HuH-7 (cell line): Measurements from ENCODE around the gene CUBN.

ENCODE experiments used
- DNase-seq: peaks from one replicate; pipeline ENCODE4 v3.0.0; 2011; ENCODE audit warnings: low spot score

The CUBN gene

DNA sequence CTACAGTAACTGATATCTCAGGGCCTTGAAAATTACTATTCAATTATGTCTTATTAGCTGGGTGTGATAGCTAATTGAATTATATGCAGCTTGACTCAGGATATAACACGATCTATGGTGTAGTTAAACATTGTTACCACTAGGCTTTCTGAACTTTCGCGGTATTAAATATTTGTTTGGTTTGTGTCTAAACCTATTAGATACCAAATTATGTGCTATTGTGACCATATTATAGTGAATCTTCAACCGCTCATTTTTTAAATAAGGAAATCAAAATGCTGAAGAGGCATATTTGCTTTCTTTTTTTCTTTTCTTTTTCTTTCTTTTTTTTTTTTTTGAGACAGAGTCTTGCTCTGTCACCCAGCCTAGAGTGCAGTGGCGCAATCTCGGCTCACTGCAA, 213.1 kb downstream of the CUBN start:
- no peak for DNase-seq

DNA sequence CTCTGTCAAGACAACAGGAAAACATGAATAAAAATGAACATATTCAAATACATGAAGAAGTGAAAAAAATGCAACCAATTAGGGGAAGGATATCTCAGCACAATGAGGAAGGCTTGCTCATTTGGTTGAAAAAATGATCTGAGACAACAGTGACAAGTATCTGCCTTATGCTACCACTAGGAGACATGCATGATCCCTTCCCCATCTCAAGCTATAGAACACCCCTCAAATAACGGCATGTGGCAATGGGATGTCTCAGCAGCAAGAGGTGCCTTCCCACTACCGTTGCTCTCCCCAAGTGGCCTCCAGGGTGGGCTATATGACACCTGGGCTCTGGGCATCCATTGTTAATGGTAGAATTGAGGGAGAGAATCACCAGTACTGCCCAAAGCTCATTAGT, 214.3 kb downstream of the CUBN start:
- DNase-seq = no peak

DNA sequence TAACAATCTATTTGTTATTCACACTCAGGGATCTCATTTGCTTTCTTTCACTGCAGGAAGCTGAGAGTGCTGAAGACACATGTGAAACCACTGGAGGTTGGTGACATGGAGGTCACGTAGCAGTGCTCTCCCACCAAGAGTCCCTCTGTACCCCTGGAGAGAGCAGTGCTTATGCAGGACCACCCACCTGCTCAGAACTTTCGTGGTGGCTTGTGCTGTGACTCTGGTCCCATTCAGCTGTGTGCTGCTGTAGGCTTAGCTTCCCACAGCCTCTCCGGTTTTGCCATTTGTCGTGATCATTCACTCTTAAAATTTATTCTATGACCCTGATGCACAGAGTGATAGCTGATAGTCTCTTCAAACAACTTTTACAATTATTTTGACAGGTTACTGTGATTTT, 216.3 kb downstream of the CUBN start:
- no peak for DNase-seq

DNA sequence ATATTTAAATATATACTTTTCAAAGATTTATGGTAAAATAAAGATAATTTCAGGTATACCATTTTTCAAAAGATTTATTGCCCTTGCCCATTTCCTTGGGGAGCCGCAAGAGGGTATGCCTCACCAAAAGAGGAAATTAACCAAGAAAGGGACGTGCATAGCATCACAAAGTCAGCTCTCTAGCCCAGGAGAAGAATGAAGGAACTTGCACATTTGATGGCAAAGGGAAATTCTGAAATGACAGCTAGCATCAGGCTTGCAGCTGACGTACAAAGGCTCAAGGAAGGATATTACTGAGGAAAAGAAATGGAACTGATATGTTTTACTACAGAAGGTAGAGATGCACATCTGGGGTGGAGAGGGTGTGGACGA, 218.8 kb downstream of the CUBN start:
- DNase-seq = no peak

DNA sequence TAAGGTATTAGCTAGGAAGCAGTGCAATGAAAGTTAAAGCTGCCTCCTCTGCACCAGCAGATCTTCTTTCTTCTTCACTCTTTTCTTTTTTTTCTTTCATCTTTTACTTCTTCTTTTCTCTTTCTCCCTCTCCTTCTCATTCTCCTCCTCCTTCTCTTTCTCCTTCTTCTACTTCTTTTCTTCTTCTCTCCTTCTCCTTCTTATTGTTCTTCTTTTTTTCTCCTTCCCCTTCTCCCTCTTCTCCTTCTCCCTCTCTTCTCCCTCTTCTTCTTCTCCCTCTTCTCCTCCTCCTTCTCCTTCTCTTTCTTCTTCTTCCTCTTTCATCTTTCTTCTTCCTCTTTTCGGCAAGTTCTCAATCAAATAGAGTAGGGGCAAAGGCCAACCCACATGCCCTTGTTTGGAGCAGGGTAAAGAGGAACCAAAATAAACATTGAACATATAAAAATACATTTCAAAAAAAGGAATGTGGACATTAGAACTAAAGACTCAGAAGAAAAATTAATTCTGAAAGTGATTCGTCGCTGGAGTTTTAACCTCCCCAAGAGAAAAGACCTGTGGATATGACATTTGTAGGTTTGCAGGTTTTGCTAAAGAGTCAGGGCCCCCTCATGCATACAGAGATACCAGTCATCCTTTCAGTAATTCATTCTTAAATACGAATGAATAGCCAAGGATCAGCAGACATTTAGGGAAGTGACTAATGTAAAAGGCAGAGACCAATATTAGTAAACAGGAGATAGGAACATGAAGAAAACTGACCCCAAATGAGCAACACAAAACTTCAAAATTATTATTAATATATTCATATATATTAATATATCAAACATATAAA, 219.4 kb downstream of the CUBN start:
- no peak for DNase-seq

DNA sequence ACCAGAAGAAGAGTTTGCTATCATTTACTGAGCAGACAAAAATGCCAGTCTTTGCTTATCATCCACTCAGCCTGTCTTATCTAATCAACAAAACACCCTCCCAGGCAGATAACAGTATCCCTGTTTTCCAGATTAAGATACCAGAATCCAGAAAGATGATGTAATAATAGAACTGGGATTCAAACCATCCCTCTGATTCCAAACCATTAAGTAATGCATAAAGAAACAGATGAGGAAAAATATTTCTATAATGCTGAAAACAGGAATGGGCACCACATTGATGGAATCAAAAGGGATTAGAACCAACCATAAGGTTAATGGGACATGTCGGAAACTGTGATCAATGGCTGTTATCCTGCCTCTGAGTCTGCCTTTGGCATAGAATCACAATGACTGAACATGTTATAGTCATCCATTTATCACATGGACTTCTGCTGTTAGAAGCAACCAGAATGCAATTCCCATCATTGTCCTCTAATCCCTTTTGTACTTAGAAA, 220.3 kb downstream of the CUBN start:
- no peak for DNase-seq

DNA sequence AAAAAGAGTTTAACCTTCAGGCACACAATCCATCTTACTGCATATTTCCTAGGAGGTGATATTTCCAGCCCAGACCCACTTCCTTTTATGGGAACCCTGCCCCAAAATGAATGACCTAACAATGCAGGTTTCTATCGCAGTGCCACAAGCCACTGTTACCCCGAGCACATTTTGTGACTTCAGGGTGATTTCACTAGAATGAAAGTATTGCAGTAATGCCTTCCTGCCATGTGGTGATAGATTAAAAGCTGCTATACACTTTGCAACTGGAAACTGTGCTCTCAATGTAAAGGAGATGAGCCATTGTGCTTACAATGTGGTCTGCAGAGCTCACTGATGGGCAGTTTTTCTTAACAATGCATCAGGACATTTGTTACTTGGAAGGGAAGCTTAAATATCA, 221.9 kb downstream of the CUBN start:
- no peak for DNase-seq

DNA sequence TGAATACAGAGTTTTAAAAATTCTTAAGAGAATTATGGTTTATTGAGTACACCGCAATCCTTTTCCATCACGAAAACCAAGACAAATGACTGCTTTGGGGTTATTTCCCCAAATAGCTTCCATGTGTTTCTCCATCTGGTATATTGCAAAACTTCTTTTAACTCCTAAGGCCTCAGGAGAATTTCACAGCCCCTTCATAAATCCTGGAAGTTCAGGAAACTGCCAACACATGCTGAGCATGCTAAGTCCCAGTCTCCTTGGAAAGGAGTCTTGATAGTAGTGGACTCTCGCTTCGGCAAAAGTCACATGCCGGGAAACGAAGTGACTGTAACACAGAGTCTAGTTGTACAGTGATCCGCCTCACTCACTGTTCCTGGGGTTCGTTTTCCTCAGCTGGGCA, 224.3 kb downstream of the CUBN start:
- DNase-seq = no peak

DNA sequence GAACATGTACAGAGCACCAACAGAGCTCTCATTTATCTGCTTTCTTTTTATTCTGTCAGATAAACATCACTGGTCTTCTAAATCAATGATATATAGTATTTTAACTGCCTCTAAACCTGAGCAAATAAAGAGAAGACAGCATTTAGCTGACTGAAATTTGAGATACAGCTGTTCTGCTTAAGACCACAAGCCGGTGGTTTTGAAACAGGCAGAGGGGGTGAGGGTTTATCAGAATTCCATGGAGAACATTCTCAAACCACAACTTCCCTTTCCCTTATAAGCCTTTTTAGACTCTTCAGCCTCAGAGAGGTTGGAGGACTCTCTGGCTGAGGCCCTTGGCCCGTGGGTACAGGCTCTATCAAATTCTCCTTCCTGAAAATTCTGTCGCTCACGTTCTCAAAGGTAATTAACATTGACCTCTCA, 225.0 kb downstream of the CUBN start:
- no peak for DNase-seq

DNA sequence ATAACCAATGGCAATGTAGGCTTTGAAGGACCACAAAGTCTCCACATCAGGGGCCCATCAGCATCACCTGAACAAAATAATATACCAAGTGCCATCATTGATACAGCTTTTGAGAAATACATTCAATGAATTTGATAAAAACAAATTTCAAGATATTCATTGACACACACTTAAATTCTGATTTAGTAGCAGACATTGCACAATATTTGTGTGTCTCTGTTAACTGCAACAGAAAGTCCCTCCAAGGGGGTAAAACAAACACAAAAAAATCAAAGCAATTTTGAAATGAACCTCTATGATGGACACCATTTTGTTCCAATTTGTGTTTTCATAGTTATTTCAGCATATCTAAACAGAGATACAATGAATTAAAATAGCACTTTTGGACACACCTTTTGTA, 225.6 kb downstream of the CUBN start:
- DNase-seq = no peak

DNA sequence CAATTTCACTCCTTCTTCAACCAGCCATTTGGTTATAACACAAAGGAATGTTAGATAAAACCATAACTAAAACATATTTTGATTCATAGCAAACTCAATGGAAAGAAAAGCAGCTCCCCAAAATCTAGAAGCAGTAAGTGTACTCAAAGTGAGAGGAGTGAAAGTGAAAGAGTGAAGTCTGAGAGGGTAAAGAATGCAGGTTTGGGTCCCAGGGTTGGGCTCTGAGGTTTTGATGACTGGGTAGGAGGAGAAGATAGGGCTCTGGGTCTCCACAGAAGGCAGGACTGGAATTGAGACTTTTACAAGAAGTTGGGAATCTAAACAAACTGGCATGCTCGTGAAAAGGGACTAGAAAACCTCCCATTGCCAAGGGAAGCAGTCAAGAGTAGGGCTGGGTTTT, 227.0 kb downstream of the CUBN start:
- no peak for DNase-seq

DNA sequence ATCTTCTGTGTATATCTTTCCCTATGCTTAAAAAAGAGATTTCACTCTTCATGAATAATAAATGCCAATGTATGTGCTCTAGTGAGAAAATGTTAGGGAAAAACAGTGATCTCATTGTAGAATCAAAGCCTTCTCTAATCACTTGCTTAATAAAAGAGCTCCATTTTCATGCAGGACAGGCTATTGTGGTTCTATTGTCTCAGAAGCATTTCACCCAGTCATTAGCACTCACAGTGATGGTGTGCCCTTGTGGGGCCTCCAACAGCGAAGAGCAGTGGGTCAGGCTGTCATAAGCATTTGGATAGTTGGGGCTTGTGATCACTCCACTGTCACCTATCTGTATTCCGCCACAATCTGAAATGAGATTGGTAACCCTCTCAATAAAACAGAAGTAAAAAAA, 228.5 kb downstream of the CUBN start:
- no peak for DNase-seq

DNA sequence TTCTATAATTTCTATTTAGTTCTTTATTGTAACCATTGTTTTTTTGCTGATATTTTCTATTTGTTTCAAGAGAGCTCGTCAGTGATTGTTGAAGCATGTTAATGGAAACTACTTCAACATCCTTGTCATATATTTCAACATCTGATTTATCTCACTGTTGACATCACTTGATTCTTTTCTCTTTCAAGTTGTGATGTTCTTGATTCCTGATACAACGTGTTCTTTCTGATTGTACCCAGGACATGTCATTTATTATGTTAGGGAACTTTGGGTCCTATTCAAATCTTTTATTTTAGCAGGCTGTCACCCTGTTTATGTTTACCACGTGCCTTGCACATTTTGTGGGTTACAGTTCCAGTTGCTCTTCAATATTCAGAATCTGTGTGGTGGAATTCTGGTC, 232.6 kb downstream of the CUBN start:
- no peak for DNase-seq

DNA sequence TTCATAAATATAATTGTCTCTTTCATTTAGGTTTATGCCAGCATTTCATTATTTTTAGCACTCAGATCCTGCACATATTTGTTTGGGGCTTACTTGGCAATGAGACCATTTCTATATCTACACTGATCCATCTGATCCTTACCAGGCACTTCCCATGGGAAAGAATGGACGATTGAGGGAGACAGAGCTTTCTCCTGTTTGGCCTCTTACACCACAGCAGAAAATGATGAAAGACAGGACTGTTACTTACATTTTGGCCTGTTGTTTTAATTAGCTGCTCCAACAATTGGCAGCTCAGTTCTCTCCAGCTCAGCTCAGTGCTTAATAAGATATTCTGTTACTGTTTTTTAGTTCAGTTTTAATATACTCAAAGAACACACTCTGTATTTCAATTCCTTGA, 234.8 kb downstream of the CUBN start:
- DNase-seq = no peak

DNA sequence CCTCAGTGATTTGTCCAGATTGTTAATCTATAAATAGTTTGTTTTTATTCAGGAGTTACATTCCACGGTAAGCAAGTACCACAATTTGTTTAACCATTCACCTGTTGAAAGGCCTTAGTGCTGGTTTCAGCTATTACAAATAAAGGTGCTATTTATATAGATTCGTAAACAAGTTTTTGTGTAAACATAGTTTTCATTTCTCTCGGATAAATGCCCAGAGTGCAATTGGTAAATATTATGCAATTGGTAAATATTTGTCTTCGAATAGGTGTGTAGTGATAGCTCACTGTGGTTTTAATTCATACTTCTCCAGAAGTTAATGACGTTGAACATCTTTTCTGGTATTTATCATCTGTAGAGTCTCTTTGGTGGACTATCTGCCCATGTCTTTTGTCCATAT, 235.9 kb downstream of the CUBN start:
- no peak for DNase-seq

DNA sequence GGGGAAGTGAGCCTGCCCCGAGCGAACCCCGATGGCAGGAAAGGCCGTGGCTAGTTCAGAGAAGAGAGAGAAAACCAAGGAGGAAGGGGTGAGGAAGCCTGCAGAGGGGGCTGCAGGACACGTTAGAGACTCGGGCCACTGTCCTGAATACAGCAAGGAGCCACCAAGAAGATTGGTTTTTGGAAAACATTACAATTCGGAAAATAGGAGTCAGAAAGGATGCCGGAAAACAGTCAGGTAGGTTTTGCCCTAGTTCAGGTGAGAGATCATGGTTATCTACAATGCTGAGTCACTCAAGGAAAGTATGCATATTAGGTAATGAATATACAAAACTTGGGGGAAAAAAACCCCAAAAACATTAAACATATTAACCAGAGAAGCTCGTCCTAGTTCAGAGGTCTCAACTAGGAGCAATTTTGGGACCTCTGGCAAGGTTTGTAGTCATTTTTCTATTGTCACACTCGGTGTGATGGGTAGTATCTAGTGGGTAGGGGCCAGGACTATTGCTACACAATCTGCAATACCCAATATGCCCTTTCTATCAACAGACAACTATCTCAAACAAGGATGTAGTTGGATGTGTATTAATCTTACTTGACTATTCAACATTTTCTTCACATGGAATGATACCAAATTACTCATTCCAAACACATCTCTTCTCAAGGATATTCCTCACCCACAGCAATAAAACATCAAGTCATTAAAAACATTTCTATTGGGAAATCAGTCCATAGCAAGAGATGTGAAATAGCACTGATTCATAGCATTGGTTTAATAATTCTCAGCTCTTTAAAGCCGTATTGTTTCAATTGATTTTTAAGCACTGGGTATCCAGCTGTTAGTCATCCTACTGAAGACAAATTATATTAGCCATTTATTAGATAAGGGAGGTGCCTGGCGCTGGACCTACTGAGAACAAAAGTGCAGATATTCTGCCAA, 238.0 kb downstream of the CUBN start:
- no peak for DNase-seq

DNA sequence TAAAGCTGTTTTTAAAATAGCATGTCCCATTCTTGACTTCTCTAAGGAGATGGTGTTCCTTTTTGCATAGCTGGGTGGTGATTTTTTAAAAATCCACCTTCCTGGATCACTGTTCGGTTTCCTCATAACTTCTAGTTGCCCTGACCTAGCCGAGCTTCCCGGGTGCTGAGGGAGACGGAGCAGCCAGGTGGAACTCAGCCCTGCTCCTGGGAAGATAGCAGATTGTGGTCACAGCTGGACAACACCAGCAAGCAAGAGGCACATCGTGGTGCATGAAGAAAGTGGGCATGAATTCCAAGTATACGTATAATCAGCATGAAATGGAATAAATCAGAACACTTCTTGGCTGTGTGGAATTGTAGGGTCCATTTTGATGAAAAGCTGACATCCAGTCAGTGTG, 238.9 kb downstream of the CUBN start:
- DNase-seq = no peak

DNA sequence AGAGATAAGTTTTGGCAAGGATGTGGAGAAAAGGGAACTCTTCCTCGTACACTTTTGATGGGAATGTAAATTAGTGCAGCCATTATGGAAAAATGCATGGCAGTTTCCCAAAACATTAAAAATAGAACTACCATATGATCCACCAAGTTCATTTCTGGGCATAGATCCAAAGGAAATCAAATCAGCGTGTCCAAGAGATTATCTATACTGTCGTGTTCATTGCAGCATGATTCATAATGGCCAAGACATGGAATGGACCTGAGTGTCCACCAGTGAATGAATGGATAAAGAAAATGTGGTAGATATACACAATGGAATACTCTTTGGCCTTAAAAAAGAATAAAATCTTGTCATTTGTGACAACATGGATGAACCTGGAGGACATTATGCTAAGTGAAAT, 242.0 kb downstream of the CUBN start:
- DNase-seq = no peak

DNA sequence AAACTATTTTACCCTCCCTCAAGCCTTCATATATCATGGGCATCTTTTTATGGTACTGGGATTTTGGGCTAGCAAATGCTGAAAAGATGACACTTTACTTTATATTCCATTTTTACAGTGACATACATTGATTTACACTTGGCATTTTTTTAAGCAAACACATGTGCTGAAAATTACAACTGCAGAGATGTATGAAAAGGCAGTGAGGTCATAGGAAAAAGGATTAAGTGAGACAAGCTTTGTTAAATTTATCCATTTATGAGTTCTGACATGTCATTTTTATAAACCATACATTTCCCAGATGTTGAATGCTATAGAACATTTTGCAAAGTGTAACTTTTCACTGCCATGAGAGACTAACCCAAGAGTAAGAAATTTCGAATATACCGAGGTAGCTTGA, 243.6 kb downstream of the CUBN start:
- no peak for DNase-seq

DNA sequence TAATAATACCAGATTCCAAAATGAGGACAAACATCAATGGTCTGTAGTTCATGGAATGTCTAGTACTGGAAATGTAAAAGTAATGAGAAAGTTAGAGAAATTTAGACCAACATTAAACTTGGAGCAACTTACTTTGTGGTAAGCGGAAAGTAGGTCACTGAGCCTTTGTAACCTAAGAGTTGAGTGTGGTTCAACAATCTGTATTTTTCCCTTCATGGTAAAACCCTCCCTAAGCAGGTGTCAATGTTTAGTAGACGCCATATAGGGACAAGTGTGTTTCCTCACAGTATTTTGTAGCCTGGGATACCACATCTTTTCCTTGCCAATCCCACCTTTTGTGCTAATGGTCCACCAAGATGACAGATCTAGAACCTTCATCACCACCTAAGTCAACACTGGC, 245.1 kb downstream of the CUBN start:
- no peak for DNase-seq

DNA sequence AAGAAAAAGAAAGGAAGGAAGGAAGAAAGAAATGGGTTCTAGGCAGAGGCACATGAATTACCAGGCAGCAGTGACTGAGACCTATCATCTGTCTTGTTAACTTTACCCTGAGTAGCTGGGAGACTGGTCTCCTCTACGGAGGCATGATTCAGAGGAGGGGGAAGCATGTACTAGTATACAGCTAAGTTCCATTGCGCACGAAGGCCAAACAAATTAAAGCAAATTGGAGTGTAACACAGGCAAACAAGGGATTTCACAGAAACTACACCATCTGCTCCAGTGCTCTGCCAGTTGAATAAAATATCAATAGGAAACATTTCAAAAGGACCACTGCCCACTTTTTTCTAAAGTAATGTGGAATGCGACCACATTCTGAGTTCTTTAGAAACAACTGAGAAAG, 246.5 kb downstream of the CUBN start:
- DNase-seq = no peak

DNA sequence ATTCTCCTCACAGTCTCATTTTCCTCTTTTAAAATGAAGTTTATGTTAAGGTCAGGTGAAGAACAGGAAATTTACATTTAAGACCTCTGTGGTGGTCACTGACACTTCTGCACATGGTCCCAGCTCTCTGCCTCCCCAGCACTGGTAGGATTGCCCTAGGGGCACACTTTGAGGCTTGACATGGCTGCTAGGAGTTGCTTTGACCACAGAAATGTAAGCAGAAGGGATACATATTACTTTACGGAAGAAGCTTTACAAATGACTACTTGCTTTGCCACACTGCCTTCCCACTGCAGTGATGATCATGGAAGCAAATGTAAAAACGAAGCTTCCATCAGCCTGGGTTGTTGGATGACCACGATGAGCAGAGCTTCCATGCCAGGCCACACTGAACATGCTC, 259.3 kb downstream of the CUBN start:
- no peak for DNase-seq

DNA sequence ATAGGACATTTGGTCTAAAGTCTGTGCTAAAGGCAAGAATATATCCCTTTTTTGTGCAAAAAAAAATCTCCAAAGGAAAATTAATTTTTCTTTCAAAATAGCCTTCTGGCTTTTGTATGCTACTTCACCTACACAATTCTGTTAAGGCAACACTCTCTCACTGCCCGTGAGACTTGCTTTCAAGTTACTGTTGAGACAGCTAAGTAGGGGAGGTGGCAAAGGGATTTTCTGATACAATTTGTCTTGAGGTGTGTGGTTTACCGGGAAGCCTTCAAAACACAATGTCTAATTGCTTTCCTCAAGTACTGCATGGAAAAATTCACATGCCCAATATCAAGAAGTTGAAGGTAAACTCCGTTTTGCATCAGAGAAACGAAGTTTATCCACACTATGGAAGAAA, 261.6 kb downstream of the CUBN start:
- DNase-seq = no peak
